OCI-LY7 (cell line): Measurements from ENCODE around the gene ABO. TPM values are rescaled to one million over a fixed set of nuclear protein-coding genes. Genes with fewer than 3 reads are reported as not detected.
"Not testable (repeated sequence)": the region's sequence is repeated elsewhere in the genome, so short reads cannot be mapped to it uniquely, and the experiment has no call there.

ENCODE experiments used
- BruUV-seq: library from RNA; stranded (reverse); fragments of 400-500 nt; replicated peaks from 2 replicates; lab custom pipeline; 2021; lab: Mats Ljungman, UMichigan
- CTCF ChIA-PET: fragments of 300-600 bp; sonication (Branson Sonifier 250); formaldehyde crosslinking; loops from one replicate; lab custom pipeline; 2022; ENCODE audit warnings: antibody characterized with exemption; ENCODE audit not compliant: unreplicated experiment; lab: Charles Lee
- POLR2A ChIA-PET: fragments of 300-600 bp; sonication (Branson Sonifier 250); formaldehyde crosslinking; loops from one replicate; lab custom pipeline; 2022; ENCODE audit warnings: antibody characterized with exemption; lab: Charles Lee
- DNase-seq: peaks from one replicate; pipeline ENCODE4 v3.0.0-alpha.2; 2015; ENCODE audit warnings: low spot score
- H2AFZ ChIP-seq: fragments of 200-600 bp; sonication (generic), shearing (Covaris generic); 2 replicates; pipeline ENCODE4 v1.6.1; 2014; ENCODE audit warnings: mild to moderate bottlenecking, antibody characterized with exemption, low read length, moderate library complexity
- H3K27ac ChIP-seq: fragments of 200-600 bp; sonication (generic); 2 replicates; pipeline ENCODE4 v1.5.1; 2014; ENCODE audit warnings: mixed run types, low read depth, mild to moderate bottlenecking, moderate library complexity, low read length, inconsistent platforms; ENCODE audit not compliant: poor library complexity, severe bottlenecking
- H3K36me3 ChIP-seq: fragments of 200-600 bp; sonication (generic); 2 replicates; pipeline ENCODE4 v1.6.1; 2014; ENCODE audit warnings: mild to moderate bottlenecking, antibody characterized with exemption, low read length, moderate library complexity, mixed read lengths; ENCODE audit not compliant: insufficient read depth
- H3K4me1 ChIP-seq: fragments of 200-600 bp; sonication (generic); 2 replicates; pipeline ENCODE4 v1.5.1; 2014; ENCODE audit warnings: mild to moderate bottlenecking, low read length; ENCODE audit not compliant: insufficient read depth, poor library complexity, severe bottlenecking
- H3K4me2 ChIP-seq: fragments of 200-600 bp; sonication (generic); 2 replicates; pipeline ENCODE4 v1.6.1; 2014; ENCODE audit warnings: mild to moderate bottlenecking, low read length
- H3K4me3 ChIP-seq: fragments of 200-600 bp; sonication (generic); 2 replicates; pipeline ENCODE4 v1.5.1; 2014; ENCODE audit warnings: mild to moderate bottlenecking, low read depth, low read length; ENCODE audit not compliant: poor library complexity, severe bottlenecking
- H3K79me2 ChIP-seq: fragments of 200-600 bp; sonication (generic); 2 replicates; pipeline ENCODE4 v1.6.1; 2016; ENCODE audit warnings: low read depth, mild to moderate bottlenecking, low read length, moderate library complexity, mixed read lengths; ENCODE audit not compliant: insufficient read depth
- H3K9me2 ChIP-seq: fragments of 200-600 bp; sonication (generic); 2 replicates; pipeline ENCODE4 v1.6.1; 2016; ENCODE audit warnings: mild to moderate bottlenecking, low read length, mixed read lengths; ENCODE audit not compliant: insufficient read depth
- H3K9me3 ChIP-seq: fragments of 200-600 bp; sonication (generic); 2 replicates; pipeline ENCODE4 v1.6.1; 2014; ENCODE audit warnings: mild to moderate bottlenecking, mixed run types, low read length, mixed read lengths
- H4K20me1 ChIP-seq: fragments of 200-600 bp; sonication (generic); 2 replicates; pipeline ENCODE4 v1.6.1; 2014; ENCODE audit warnings: mild to moderate bottlenecking, antibody characterized with exemption, low read length, moderate library complexity, mixed read lengths; ENCODE audit not compliant: insufficient read depth
- EZH2phosphoT487 ChIP-seq: fragments of 200-600 bp; sonication (generic); IDR thresholded peaks from 2 replicates; pipeline ENCODE4 v1.6.1; 2018; ENCODE audit warnings: low read depth, borderline replicate concordance, mild to moderate bottlenecking, mixed run types, antibody characterized with exemption, low read length, moderate library complexity, mixed read lengths
- intact Hi-C: fragments of 100-400 bp; cut with micrococcal nuclease; formaldehyde crosslinking; loops from one replicate; pipeline ENCODE4 v1.10.0; 2022; ENCODE audit not compliant: unreplicated experiment
- total RNA-seq, 2 experiments: library from RNA; depleted of rRNA in 1 of 2; stranded (reverse); fragments of >200 nt in 1 of 2; shearing (Covaris generic) in 1 of 2; gene quantifications; 2 replicates each; pipeline ENCODE4 v1.2.3, GENCODE V29; 2014 to 2022
- TF ChIP-seq, protein P1 (sequence below): fragments of 200-600 bp; sonication (generic); conservative IDR thresholded peaks from 2 replicates; pipeline ENCODE4 v1.5.1; 2014; ENCODE audit warnings: mild to moderate bottlenecking, antibody characterized with exemption, low read length, moderate library complexity, mixed read lengths

The ABO gene
- total RNA-seq, 2 experiments from 2014 or later: not detected

- H4K20me1 ChIP-seq: no peaks in the 10 kb centered on the region
- no peaks in the 10 kb centered on the region for H3K9me2 ChIP-seq
- H3K9me3 ChIP-seq: no peaks in the 10 kb centered on the region
- POLR2A ChIA-PET: no interaction called here
- no peak overlapping the region for H2AFZ ChIP-seq
- no peak overlapping the region for H3K4me2 ChIP-seq
- DNase-seq: no peak
- H3K79me2 ChIP-seq: no peaks in the 10 kb centered on the region
- H3K4me3 ChIP-seq: no peak overlapping the region
- TF ChIP-seq, protein P1, sequence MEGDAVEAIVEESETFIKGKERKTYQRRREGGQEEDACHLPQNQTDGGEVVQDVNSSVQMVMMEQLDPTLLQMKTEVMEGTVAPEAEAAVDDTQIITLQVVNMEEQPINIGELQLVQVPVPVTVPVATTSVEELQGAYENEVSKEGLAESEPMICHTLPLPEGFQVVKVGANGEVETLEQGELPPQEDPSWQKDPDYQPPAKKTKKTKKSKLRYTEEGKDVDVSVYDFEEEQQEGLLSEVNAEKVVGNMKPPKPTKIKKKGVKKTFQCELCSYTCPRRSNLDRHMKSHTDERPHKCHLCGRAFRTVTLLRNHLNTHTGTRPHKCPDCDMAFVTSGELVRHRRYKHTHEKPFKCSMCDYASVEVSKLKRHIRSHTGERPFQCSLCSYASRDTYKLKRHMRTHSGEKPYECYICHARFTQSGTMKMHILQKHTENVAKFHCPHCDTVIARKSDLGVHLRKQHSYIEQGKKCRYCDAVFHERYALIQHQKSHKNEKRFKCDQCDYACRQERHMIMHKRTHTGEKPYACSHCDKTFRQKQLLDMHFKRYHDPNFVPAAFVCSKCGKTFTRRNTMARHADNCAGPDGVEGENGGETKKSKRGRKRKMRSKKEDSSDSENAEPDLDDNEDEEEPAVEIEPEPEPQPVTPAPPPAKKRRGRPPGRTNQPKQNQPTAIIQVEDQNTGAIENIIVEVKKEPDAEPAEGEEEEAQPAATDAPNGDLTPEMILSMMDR: no peak
- TF ChIP-seq EZH2phosphoT487: no peak
- CTCF ChIA-PET: no interaction called here
- no peaks in the 10 kb centered on the region for H3K36me3 ChIP-seq
- no peak overlapping the region for H3K27ac ChIP-seq
- H3K4me1 ChIP-seq: no peaks in the 10 kb centered on the region
- BruUV-seq: no TSS peak
- intact Hi-C loops: no loop called here
These were observed 40.3 kb downstream of the ABO start for GRCh38 chr9:133234577-133235322.

GRCh38 chr9:133233681-133234432 is 41.1 kb downstream of the ABO start:
- intact Hi-C loops: no loop called here

DNA sequence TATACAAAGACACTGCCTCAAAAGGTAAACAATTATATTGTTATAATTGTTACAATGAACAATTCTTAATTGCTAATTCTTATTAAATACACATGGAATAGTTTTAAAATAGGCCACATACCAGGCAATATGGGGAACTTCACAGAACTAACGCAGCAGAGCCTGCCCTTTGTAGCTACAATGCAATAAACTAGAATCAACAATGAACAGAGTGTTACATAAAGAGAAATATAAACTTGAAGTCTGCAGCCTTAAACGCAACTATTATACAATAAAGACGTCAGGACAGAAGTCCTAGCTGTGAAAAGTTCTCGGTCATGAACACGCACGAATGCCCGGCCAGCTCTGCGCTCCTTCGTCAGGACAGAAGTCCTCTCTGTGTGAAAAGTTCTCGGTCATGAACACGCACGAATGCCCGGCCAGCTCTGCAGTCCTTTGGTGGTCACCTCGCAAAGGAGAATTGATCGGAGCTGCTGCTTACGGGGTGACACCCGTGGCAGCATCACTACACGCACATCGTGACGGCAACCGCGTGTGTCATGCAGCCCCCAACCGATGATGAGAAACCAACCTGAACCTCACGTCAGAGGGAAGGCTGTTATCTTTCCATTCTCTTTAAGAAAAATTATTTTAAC is 43.0 kb downstream of the ABO start:
- H4K20me1 ChIP-seq, H3K79me2 ChIP-seq, CTCF ChIA-PET, H3K4me3 ChIP-seq, BruUV-seq, DNase-seq, POLR2A ChIA-PET, H2AFZ ChIP-seq, H3K4me1 ChIP-seq, intact Hi-C loops, H3K9me3 ChIP-seq, H3K36me3 ChIP-seq, H3K27ac ChIP-seq, H3K4me2 ChIP-seq, H3K9me2 ChIP-seq: not testable (repeated sequence)

More at GRCh38 chr9:133233681-133234432, 41.1 kb downstream of the ABO start:
- Histone ChIP-seq H2AFZ (no peak overlapping the region), H3K27ac (no peak overlapping the region), H3K9me2 (no peaks in the 10 kb centered on the region), H3K4me1 (no peaks in the 10 kb centered on the region), H3K4me3 (no peak overlapping the region), H3K79me2 (no peaks in the 10 kb centered on the region), H3K4me2 (no peak overlapping the region), H3K9me3 (no peaks in the 10 kb centered on the region), H3K36me3 (no peaks in the 10 kb centered on the region), H4K20me1 (no peaks in the 10 kb centered on the region)
- ChIA-PET POLR2A (no interaction called here), CTCF (interaction anchor here (0.6 kb wide), 1 partner anchor 53 kb away, joined by 4 read pairs; no protein-coding TSS in a partner anchor)
- no peak for DNase-seq
- BruUV-seq: no TSS peak
- TF ChIP-seq EZH2phosphoT487: no peak
- TF ChIP-seq, protein P1: no peak

- POLR2A ChIA-PET, intact Hi-C loops, H3K27ac ChIP-seq, H3K9me3 ChIP-seq, BruUV-seq, H3K79me2 ChIP-seq, H3K36me3 ChIP-seq, H3K4me2 ChIP-seq, DNase-seq, CTCF ChIA-PET, H2AFZ ChIP-seq, H4K20me1 ChIP-seq, H3K9me2 ChIP-seq, H3K4me1 ChIP-seq, H3K4me3 ChIP-seq: not testable (repeated sequence)
These were observed 44.5 kb downstream of the ABO start for GRCh38 chr9:133230514-133230913.
